Prostate gland (tissue), 2 donors: ENCODE data around the gene SMPD3. TPM values are rescaled to one million over a fixed set of nuclear protein-coding genes. Genes with fewer than 3 reads are reported as not detected.

ENCODE experiments used
- DNase-seq: peaks from one replicate; pipeline ENCODE4 v3.0.0-alpha.2; 2019; ENCODE audit warnings: low spot score
- H3K27ac ChIP-seq, 2 donors: fragments of 200-600 bp; sonication (generic); 2 replicates each; pipeline ENCODE4 v1.5.1; 2017 to 2019
- H3K27me3 ChIP-seq: fragments of 200-600 bp; sonication (generic); replicated peaks from 2 replicates; pipeline ENCODE4 v1.5.1; 2019; ENCODE audit not compliant: insufficient read depth
- H3K36me3 ChIP-seq, 2 donors: fragments of 200-600 bp; sonication (generic); 1 replicate in 1 of 2; 2 replicates in 1 of 2; pipeline versions ENCODE4 v1.5.1 to v1.8.1; 2017 to 2019
- H3K4me1 ChIP-seq: fragments of 200-600 bp; sonication (generic); replicated peaks from 2 replicates; pipeline ENCODE4 v1.5.1; 2019
- H3K4me3 ChIP-seq, 2 donors: fragments of 200-600 bp; sonication (generic); 2 replicates each; pipeline ENCODE4 v1.5.1; 2017 to 2019
- H3K9me3 ChIP-seq: fragments of 200-600 bp; sonication (generic); 2 replicates; pipeline ENCODE4 v1.5.1; 2017
- CTCF ChIP-seq, 4 experiments: fragments of 200-600 bp in 2 of 4; fragments of 450-650 bp in 2 of 4; sonication (generic) in 2 of 4; IDR thresholded peaks; 1 replicate in 3 of 4; 2 replicates in 1 of 4; pipeline ENCODE4 v1.5.1; 2016 to 2019; ENCODE audit warnings: antibody characterized with exemption in 4 of 4, mild to moderate bottlenecking in 2 of 4, moderate library complexity in 2 of 4
- POLR2A ChIP-seq: fragments of 450-650 bp; IDR thresholded peaks from one replicate; pipeline ENCODE4 v1.6.1; 2016; ENCODE audit warnings: antibody characterized with exemption, mild to moderate bottlenecking
- POLR2AphosphoS5 ChIP-seq: sonication (generic); formaldehyde crosslinking; IDR thresholded peaks from one replicate; pipeline ENCODE4 v1.6.1; 2017; ENCODE audit warnings: antibody characterized with exemption
- WGBS: methylation state at CpG from one replicate; pipeline ENCODE4 v1.1.5; 2018; 5-methylcytosine and 5-hydroxymethylcytosine counted together
- intact Hi-C: fragments of 100-400 bp; cut with DNase I; formaldehyde crosslinking; loops from one replicate; pipeline ENCODE4 v1.14.2; 2022
- total RNA-seq, 2 donors: library from RNA; depleted of rRNA; stranded (reverse); fragments of >200 nt; gene quantifications; one replicate each; pipeline ENCODE4 v1.1.0, GENCODE V29; 2016

SMPD3 gene
- total RNA-seq, 2 donors from 2014 or later = 4.7 to 27.8 TPM

DNA sequence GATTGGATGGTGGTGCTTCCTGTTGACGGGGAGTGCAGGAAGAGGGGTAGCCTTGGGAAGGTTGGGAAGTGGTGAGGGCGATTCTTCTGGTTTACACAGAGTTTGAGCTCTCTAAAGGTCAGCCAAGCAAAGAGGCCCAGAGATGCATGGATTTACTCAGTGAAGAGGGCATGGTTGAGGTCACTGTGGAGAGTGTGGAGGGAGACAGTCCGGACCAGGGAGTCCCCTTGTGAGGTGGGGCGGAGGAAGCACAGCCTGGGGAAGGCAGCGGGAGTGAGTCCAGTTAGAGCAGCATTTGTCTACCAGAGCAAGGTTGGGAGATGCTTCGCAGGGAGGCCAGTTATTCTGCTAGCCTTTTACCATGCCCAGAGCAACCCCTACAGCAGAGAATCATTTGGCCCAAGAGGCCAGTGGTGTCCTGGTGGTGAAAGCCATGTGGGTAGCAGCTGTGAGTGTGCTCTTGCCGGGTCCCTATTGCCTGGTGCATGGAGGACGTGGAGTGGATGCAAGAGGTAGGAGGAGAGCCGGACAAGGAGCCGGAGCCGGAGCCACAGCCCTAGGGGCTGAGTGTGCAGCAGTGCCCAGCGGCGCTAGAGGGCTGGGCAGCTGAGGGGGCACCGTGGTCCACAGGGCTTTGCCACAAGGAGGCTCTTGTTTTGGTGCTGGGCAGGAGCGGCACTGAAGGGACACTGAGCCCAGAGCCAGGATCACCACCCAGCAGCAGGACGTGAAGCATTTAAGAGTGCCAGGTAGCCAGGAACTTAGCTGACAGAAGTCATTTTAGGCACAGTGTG lies 109.8 kb downstream of the SMPD3 start:
- Histone ChIP-seq H3K27me3 (no peaks in the 10 kb centered on the region), H3K9me3 (no peaks in the 10 kb centered on the region), H3K36me3 (peaks cover 0 to 12% of the 10 kb centered on the region in 2 donors), H3K4me1 (no peaks in the 10 kb centered on the region), H3K27ac (no peak overlapping the region), H3K4me3 (no peak overlapping the region)
- TF ChIP-seq POLR2A (no peak), CTCF (IDR thresholded peaks at IDR 0.05) (no peak), POLR2AphosphoS5 (no peak)
- intact Hi-C loops = no loop called here
- WGBS = 91% methylated on average over 15 of the region's 16 CpGs
- DNase-seq = no peak

GRCh38 chr16:68335175-68335574 lies 113.1 kb downstream of the SMPD3 start:
- H3K4me1 ChIP-seq = no peaks in the 10 kb centered on the region

GRCh38 chr16:68332411-68333121 lies 115.7 kb downstream of the SMPD3 start:
- Histone ChIP-seq H3K27me3 (no peaks in the 10 kb centered on the region), H3K4me1 (no peaks in the 10 kb centered on the region), H3K4me3 (no peak overlapping the region), H3K36me3 (no peaks in the 10 kb centered on the region), H3K9me3 (no peaks in the 10 kb centered on the region), H3K27ac (no peak overlapping the region)
- no peak for DNase-seq
- WGBS = 71% methylated on average over 7 of the region's 7 CpGs
- TF ChIP-seq POLR2A (no peak), CTCF (IDR thresholded peaks at IDR 0.05) (no peak)
- intact Hi-C loops = no loop called here

More at GRCh38 chr16:68335175-68335574, 113.1 kb downstream of the SMPD3 start:
- 93% methylated on average over 5 of the region's 5 CpGs for WGBS
- no peak overlapping the region for H3K27ac ChIP-seq
- no peaks in the 10 kb centered on the region for H3K27me3 ChIP-seq
- no peak overlapping the region for H3K4me3 ChIP-seq
- DNase-seq = no peak
- H3K36me3 ChIP-seq = peaks cover 0 to 12% of the 10 kb centered on the region in 2 donors
- no peaks in the 10 kb centered on the region for H3K9me3 ChIP-seq
- TF ChIP-seq CTCF (IDR thresholded peaks at IDR 0.05) (no peak), POLR2A (no peak), POLR2AphosphoS5 (no peak)
- intact Hi-C loops = no loop called here

GRCh38 chr16:68331879-68332410 lies 116.4 kb downstream of the SMPD3 start:
- Histone ChIP-seq H3K4me1 (no peaks in the 10 kb centered on the region), H3K36me3 (no peaks in the 10 kb centered on the region), H3K27ac (no peak overlapping the region), H3K4me3 (no peak overlapping the region), H3K9me3 (no peaks in the 10 kb centered on the region), H3K27me3 (no peaks in the 10 kb centered on the region)
- intact Hi-C loops = no loop called here
- DNase-seq = no peak
- TF ChIP-seq CTCF (IDR thresholded peaks at IDR 0.05) (no peak), POLR2A (no peak), POLR2AphosphoS5 (no peak)
- 27% methylated on average over 4 of the region's 4 CpGs for whole genome bisulfite sequencing
